OCI-LY7 (cell line): ENCODE data around the gene CLSTN2. TPM values are rescaled to one million over a fixed set of nuclear protein-coding genes. Genes with fewer than 3 reads are reported as not detected.

Experiments used
- BruUV-seq: library from RNA; stranded (reverse); fragments of 400-500 nt; replicated peaks from 2 replicates; lab custom pipeline; 2021; lab: Mats Ljungman, UMichigan
- CTCF ChIA-PET: fragments of 300-600 bp; sonication (Branson Sonifier 250); formaldehyde crosslinking; loops from one replicate; lab custom pipeline; 2022; ENCODE audit warnings: antibody characterized with exemption; ENCODE audit not compliant: unreplicated experiment; lab: Charles Lee
- POLR2A ChIA-PET: fragments of 300-600 bp; sonication (Branson Sonifier 250); formaldehyde crosslinking; loops from one replicate; lab custom pipeline; 2022; ENCODE audit warnings: antibody characterized with exemption; lab: Charles Lee
- DNase-seq: peaks from one replicate; pipeline ENCODE4 v3.0.0-alpha.2; 2015; ENCODE audit warnings: low spot score
- H2AFZ ChIP-seq: fragments of 200-600 bp; sonication (generic), shearing (Covaris generic); 2 replicates; pipeline ENCODE4 v1.6.1; 2014; ENCODE audit warnings: mild to moderate bottlenecking, antibody characterized with exemption, low read length, moderate library complexity
- H3K27ac ChIP-seq: fragments of 200-600 bp; sonication (generic); 2 replicates; pipeline ENCODE4 v1.5.1; 2014; ENCODE audit warnings: mixed run types, low read depth, mild to moderate bottlenecking, moderate library complexity, low read length, inconsistent platforms; ENCODE audit not compliant: poor library complexity, severe bottlenecking
- H3K36me3 ChIP-seq: fragments of 200-600 bp; sonication (generic); 2 replicates; pipeline ENCODE4 v1.6.1; 2014; ENCODE audit warnings: mild to moderate bottlenecking, antibody characterized with exemption, low read length, moderate library complexity, mixed read lengths; ENCODE audit not compliant: insufficient read depth
- H3K4me1 ChIP-seq: fragments of 200-600 bp; sonication (generic); 2 replicates; pipeline ENCODE4 v1.5.1; 2014; ENCODE audit warnings: mild to moderate bottlenecking, low read length; ENCODE audit not compliant: insufficient read depth, poor library complexity, severe bottlenecking
- H3K4me2 ChIP-seq: fragments of 200-600 bp; sonication (generic); 2 replicates; pipeline ENCODE4 v1.6.1; 2014; ENCODE audit warnings: mild to moderate bottlenecking, low read length
- H3K4me3 ChIP-seq: fragments of 200-600 bp; sonication (generic); 2 replicates; pipeline ENCODE4 v1.5.1; 2014; ENCODE audit warnings: mild to moderate bottlenecking, low read depth, low read length; ENCODE audit not compliant: poor library complexity, severe bottlenecking
- H3K79me2 ChIP-seq: fragments of 200-600 bp; sonication (generic); 2 replicates; pipeline ENCODE4 v1.6.1; 2016; ENCODE audit warnings: low read depth, mild to moderate bottlenecking, low read length, moderate library complexity, mixed read lengths; ENCODE audit not compliant: insufficient read depth
- H3K9me2 ChIP-seq: fragments of 200-600 bp; sonication (generic); 2 replicates; pipeline ENCODE4 v1.6.1; 2016; ENCODE audit warnings: mild to moderate bottlenecking, low read length, mixed read lengths; ENCODE audit not compliant: insufficient read depth
- H3K9me3 ChIP-seq: fragments of 200-600 bp; sonication (generic); 2 replicates; pipeline ENCODE4 v1.6.1; 2014; ENCODE audit warnings: mild to moderate bottlenecking, mixed run types, low read length, mixed read lengths
- H4K20me1 ChIP-seq: fragments of 200-600 bp; sonication (generic); 2 replicates; pipeline ENCODE4 v1.6.1; 2014; ENCODE audit warnings: mild to moderate bottlenecking, antibody characterized with exemption, low read length, moderate library complexity, mixed read lengths; ENCODE audit not compliant: insufficient read depth
- EZH2phosphoT487 ChIP-seq: fragments of 200-600 bp; sonication (generic); IDR thresholded peaks from 2 replicates; pipeline ENCODE4 v1.6.1; 2018; ENCODE audit warnings: low read depth, borderline replicate concordance, mild to moderate bottlenecking, mixed run types, antibody characterized with exemption, low read length, moderate library complexity, mixed read lengths
- intact Hi-C: fragments of 100-400 bp; cut with micrococcal nuclease; formaldehyde crosslinking; loops from one replicate; pipeline ENCODE4 v1.10.0; 2022; ENCODE audit not compliant: unreplicated experiment
- total RNA-seq, 2 experiments: library from RNA; depleted of rRNA in 1 of 2; stranded (reverse); fragments of >200 nt in 1 of 2; shearing (Covaris generic) in 1 of 2; gene quantifications; 2 replicates each; pipeline ENCODE4 v1.2.3, GENCODE V29; 2014 to 2022
- TF ChIP-seq, protein P1 (sequence below): fragments of 200-600 bp; sonication (generic); conservative IDR thresholded peaks from 2 replicates; pipeline ENCODE4 v1.5.1; 2014; ENCODE audit warnings: mild to moderate bottlenecking, antibody characterized with exemption, low read length, moderate library complexity, mixed read lengths

Gene CLSTN2
- total RNA-seq, 2 experiments from 2014 or later, result not detected

- POLR2A ChIA-PET, result no interaction called here
- TF ChIP-seq, protein P1, sequence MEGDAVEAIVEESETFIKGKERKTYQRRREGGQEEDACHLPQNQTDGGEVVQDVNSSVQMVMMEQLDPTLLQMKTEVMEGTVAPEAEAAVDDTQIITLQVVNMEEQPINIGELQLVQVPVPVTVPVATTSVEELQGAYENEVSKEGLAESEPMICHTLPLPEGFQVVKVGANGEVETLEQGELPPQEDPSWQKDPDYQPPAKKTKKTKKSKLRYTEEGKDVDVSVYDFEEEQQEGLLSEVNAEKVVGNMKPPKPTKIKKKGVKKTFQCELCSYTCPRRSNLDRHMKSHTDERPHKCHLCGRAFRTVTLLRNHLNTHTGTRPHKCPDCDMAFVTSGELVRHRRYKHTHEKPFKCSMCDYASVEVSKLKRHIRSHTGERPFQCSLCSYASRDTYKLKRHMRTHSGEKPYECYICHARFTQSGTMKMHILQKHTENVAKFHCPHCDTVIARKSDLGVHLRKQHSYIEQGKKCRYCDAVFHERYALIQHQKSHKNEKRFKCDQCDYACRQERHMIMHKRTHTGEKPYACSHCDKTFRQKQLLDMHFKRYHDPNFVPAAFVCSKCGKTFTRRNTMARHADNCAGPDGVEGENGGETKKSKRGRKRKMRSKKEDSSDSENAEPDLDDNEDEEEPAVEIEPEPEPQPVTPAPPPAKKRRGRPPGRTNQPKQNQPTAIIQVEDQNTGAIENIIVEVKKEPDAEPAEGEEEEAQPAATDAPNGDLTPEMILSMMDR, result no peak
- no peak for TF ChIP-seq EZH2phosphoT487
Observed at GRCh38 chr3:140236836-140237501, 302.0 kb downstream of the CLSTN2 start.

GRCh38 chr3:140238646-140239314, 303.8 kb downstream of the CLSTN2 start:
- CTCF ChIA-PET, result interaction anchor here (0.6 kb wide), 1 partner anchor 45 kb away, joined by 3 read pairs; no protein-coding TSS in a partner anchor
- Histone ChIP-seq H3K9me3 (no peaks in the 10 kb centered on the region), H3K36me3 (no peaks in the 10 kb centered on the region), H3K27ac (no peak overlapping the region), H3K4me1 (no peaks in the 10 kb centered on the region), H3K4me2 (no peak overlapping the region), H3K4me3 (no peak overlapping the region), H4K20me1 (no peaks in the 10 kb centered on the region), H3K9me2 (no peaks in the 10 kb centered on the region), H3K79me2 (no peaks in the 10 kb centered on the region), H2AFZ (no peak overlapping the region)
- DNase-seq, result no peak
- BruUV-seq, result no TSS peak
- POLR2A ChIA-PET, result interaction anchor here (0.7 kb wide), 1 partner anchor 330 kb away, joined by 4 read pairs; no protein-coding TSS in a partner anchor
- intact Hi-C loops, result no loop called here
- TF ChIP-seq EZH2phosphoT487, result no peak
- TF ChIP-seq, protein P1, result no peak

More at GRCh38 chr3:140236836-140237501, 302.0 kb downstream of the CLSTN2 start:
- Histone ChIP-seq H3K4me2 (no peak overlapping the region), H4K20me1 (no peaks in the 10 kb centered on the region), H3K9me2 (no peaks in the 10 kb centered on the region), H3K9me3 (no peaks in the 10 kb centered on the region), H2AFZ (no peak overlapping the region), H3K36me3 (no peaks in the 10 kb centered on the region), H3K27ac (no peak overlapping the region), H3K4me1 (no peaks in the 10 kb centered on the region), H3K79me2 (no peaks in the 10 kb centered on the region), H3K4me3 (no peak overlapping the region)
- CTCF ChIA-PET, result no interaction called here
- BruUV-seq, result no TSS peak
- intact Hi-C loops, result no loop called here
- no peak for DNase-seq

GRCh38 chr3:140242818-140243276, 307.9 kb downstream of the CLSTN2 start:
- no peaks in the 10 kb centered on the region for H3K36me3 ChIP-seq

More at GRCh38 chr3:140242818-140243276, 307.9 kb downstream of the CLSTN2 start:
- H3K4me3 ChIP-seq, result no peak overlapping the region
- BruUV-seq, result no TSS peak
- no peak overlapping the region for H2AFZ ChIP-seq
- TF ChIP-seq, protein P1, result no peak
- no peak for TF ChIP-seq EZH2phosphoT487
- CTCF ChIA-PET, result no interaction called here
- DNase-seq, result no peak
- POLR2A ChIA-PET, result no interaction called here
- no peaks in the 10 kb centered on the region for H3K79me2 ChIP-seq
- H3K9me3 ChIP-seq, result no peaks in the 10 kb centered on the region
- H3K4me2 ChIP-seq, result no peak overlapping the region
- no peaks in the 10 kb centered on the region for H3K4me1 ChIP-seq
- no peaks in the 10 kb centered on the region for H4K20me1 ChIP-seq
- no peak overlapping the region for H3K27ac ChIP-seq
- intact Hi-C loops, result no loop called here
- no peaks in the 10 kb centered on the region for H3K9me2 ChIP-seq
